Prostate gland (tissue), 2 donors: ENCODE data around the gene RUNX2. TPM values are rescaled to one million over a fixed set of nuclear protein-coding genes. Genes with fewer than 3 reads are reported as not detected.

ENCODE experiments used
- DNase-seq: peaks from one replicate; pipeline ENCODE4 v3.0.0-alpha.2; 2019; ENCODE audit warnings: low spot score
- H3K27ac ChIP-seq, 2 donors: fragments of 200-600 bp; sonication (generic); 2 replicates each; pipeline ENCODE4 v1.5.1; 2017 to 2019
- H3K27me3 ChIP-seq: fragments of 200-600 bp; sonication (generic); replicated peaks from 2 replicates; pipeline ENCODE4 v1.5.1; 2019; ENCODE audit not compliant: insufficient read depth
- H3K36me3 ChIP-seq, 2 donors: fragments of 200-600 bp; sonication (generic); 1 replicate in 1 of 2; 2 replicates in 1 of 2; pipeline versions ENCODE4 v1.5.1 to v1.8.1; 2017 to 2019
- H3K4me1 ChIP-seq: fragments of 200-600 bp; sonication (generic); replicated peaks from 2 replicates; pipeline ENCODE4 v1.5.1; 2019
- H3K4me3 ChIP-seq, 2 donors: fragments of 200-600 bp; sonication (generic); 2 replicates each; pipeline ENCODE4 v1.5.1; 2017 to 2019
- H3K9me3 ChIP-seq: fragments of 200-600 bp; sonication (generic); 2 replicates; pipeline ENCODE4 v1.5.1; 2017
- CTCF ChIP-seq, 4 experiments: fragments of 200-600 bp in 2 of 4; fragments of 450-650 bp in 2 of 4; sonication (generic) in 2 of 4; IDR thresholded peaks; 1 replicate in 3 of 4; 2 replicates in 1 of 4; pipeline ENCODE4 v1.5.1; 2016 to 2019; ENCODE audit warnings: antibody characterized with exemption in 4 of 4, mild to moderate bottlenecking in 2 of 4, moderate library complexity in 2 of 4
- POLR2A ChIP-seq: fragments of 450-650 bp; IDR thresholded peaks from one replicate; pipeline ENCODE4 v1.6.1; 2016; ENCODE audit warnings: antibody characterized with exemption, mild to moderate bottlenecking
- POLR2AphosphoS5 ChIP-seq: sonication (generic); formaldehyde crosslinking; IDR thresholded peaks from one replicate; pipeline ENCODE4 v1.6.1; 2017; ENCODE audit warnings: antibody characterized with exemption
- WGBS: methylation state at CpG from one replicate; pipeline ENCODE4 v1.1.5; 2018; 5-methylcytosine and 5-hydroxymethylcytosine counted together
- intact Hi-C: fragments of 100-400 bp; cut with DNase I; formaldehyde crosslinking; loops from one replicate; pipeline ENCODE4 v1.14.2; 2022
- total RNA-seq, 2 donors: library from RNA; depleted of rRNA; stranded (reverse); fragments of >200 nt; gene quantifications; one replicate each; pipeline ENCODE4 v1.1.0, GENCODE V29; 2016

Gene RUNX2
- total RNA-seq, 2 donors from 2014 or later: 9.2 to 10.7 TPM

GRCh38 chr6:45626087-45626891 is 298.2 kb downstream of the RUNX2 start:
- no peak overlapping the region for H3K27ac ChIP-seq
- no peaks in the 10 kb centered on the region for H3K9me3 ChIP-seq
- H3K4me3 ChIP-seq: no peak overlapping the region
- 56% methylated on average over 5 of the region's 5 CpGs for WGBS
- no peak for DNase-seq
- TF ChIP-seq CTCF (IDR thresholded peaks at IDR 0.05) (no peak), POLR2A (no peak), POLR2AphosphoS5 (no peak)
- H3K4me1 ChIP-seq: no peaks in the 10 kb centered on the region
- no peaks in the 10 kb centered on the region for H3K36me3 ChIP-seq
- no peaks in the 10 kb centered on the region for H3K27me3 ChIP-seq
- intact Hi-C loops: no loop called here

GRCh38 chr6:45630314-45630713 is 302.2 kb downstream of the RUNX2 start:
- DNase-seq: no peak
- H3K36me3 ChIP-seq: no peaks in the 10 kb centered on the region
- no peaks in the 10 kb centered on the region for H3K9me3 ChIP-seq
- H3K27me3 ChIP-seq: no peaks in the 10 kb centered on the region
- WGBS: 92% methylated on average over 2 of the region's 2 CpGs
- intact Hi-C loops: no loop called here
- H3K27ac ChIP-seq: no peak overlapping the region
- TF ChIP-seq POLR2A (no peak), POLR2AphosphoS5 (no peak), CTCF (IDR thresholded peaks at IDR 0.05) (no peak)
- H3K4me3 ChIP-seq: no peak overlapping the region
- no peaks in the 10 kb centered on the region for H3K4me1 ChIP-seq

- Histone ChIP-seq H3K9me3 (no peaks in the 10 kb centered on the region), H3K4me3 (no peak overlapping the region), H3K27ac (no peak overlapping the region), H3K27me3 (no peaks in the 10 kb centered on the region), H3K36me3 (no peaks in the 10 kb centered on the region), H3K4me1 (no peaks in the 10 kb centered on the region)
- 59% methylated on average over 4 of the region's 4 CpGs for WGBS
- intact Hi-C loops: no loop called here
- TF ChIP-seq POLR2AphosphoS5 (no peak), CTCF (IDR thresholded peaks at IDR 0.05) (no peak), POLR2A (no peak)
- no peak for DNase-seq
Observed at GRCh38 chr6:45630801-45631200, 302.7 kb downstream of the RUNX2 start.

- WGBS: 78% methylated on average over 3 of the region's 3 CpGs
- H3K4me1 ChIP-seq: no peaks in the 10 kb centered on the region
- TF ChIP-seq POLR2AphosphoS5: no peak
- no peak for TF ChIP-seq POLR2A
- TF ChIP-seq CTCF (IDR thresholded peaks at IDR 0.05): no peak
Observed at GRCh38 chr6:45631396-45631795, 303.3 kb downstream of the RUNX2 start.

GRCh38 chr6:45633272-45633908 is 305.3 kb downstream of the RUNX2 start:
- 94% methylated on average over 6 of the region's 6 CpGs for WGBS

More at GRCh38 chr6:45631396-45631795, 303.3 kb downstream of the RUNX2 start:
- DNase-seq: no peak
- no peaks in the 10 kb centered on the region for H3K27me3 ChIP-seq
- no peak overlapping the region for H3K27ac ChIP-seq
- intact Hi-C loops: no loop called here
- no peaks in the 10 kb centered on the region for H3K9me3 ChIP-seq
- H3K4me3 ChIP-seq: no peak overlapping the region
- H3K36me3 ChIP-seq: no peaks in the 10 kb centered on the region

More at GRCh38 chr6:45633272-45633908, 305.3 kb downstream of the RUNX2 start:
- no peak for DNase-seq
- H3K36me3 ChIP-seq: no peaks in the 10 kb centered on the region
- H3K27me3 ChIP-seq: no peaks in the 10 kb centered on the region
- no peaks in the 10 kb centered on the region for H3K9me3 ChIP-seq
- intact Hi-C loops: no loop called here
- H3K4me1 ChIP-seq: no peaks in the 10 kb centered on the region
- H3K27ac ChIP-seq: no peak overlapping the region
- no peak overlapping the region for H3K4me3 ChIP-seq
- TF ChIP-seq POLR2A: no peak
- TF ChIP-seq POLR2AphosphoS5: no peak
- no peak for TF ChIP-seq CTCF (IDR thresholded peaks at IDR 0.05)
